Amygdala (tissue), 56 donors: Measurements from ENCODE around the gene SERGEF.

Experiments used
- DNase-seq, 56 donors: peaks; one replicate each; lab custom pipeline; 2025; lab: John Stamatoyannopoulos, UW

Gene SERGEF

GRCh38 chr11:17954395-17955252, 58.2 kb downstream of the SERGEF start:
- peak in 2 of 56 donors; percentile 5 to 11 for DNase-seq

- DNase-seq = no peak
Measured at GRCh38 chr11:17952487-17952886, 60.4 kb downstream of the SERGEF start.

GRCh38 chr11:17951685-17952388, 61.0 kb downstream of the SERGEF start:
- DNase-seq = no peak

- DNase-seq = no peak
Measured at GRCh38 chr11:17950644-17951043, 62.2 kb downstream of the SERGEF start.

- no peak for DNase-seq
Measured at GRCh38 chr11:17948296-17948695, 64.6 kb downstream of the SERGEF start.

GRCh38 chr11:17939542-17939941, 73.3 kb downstream of the SERGEF start:
- no peak for DNase-seq

GRCh38 chr11:17936790-17937189, 76.1 kb downstream of the SERGEF start:
- no peak for DNase-seq

GRCh38 chr11:17934194-17934593, 78.7 kb downstream of the SERGEF start:
- no peak for DNase-seq

GRCh38 chr11:17933708-17934107, 79.1 kb downstream of the SERGEF start:
- no peak for DNase-seq

GRCh38 chr11:17932472-17932871, 80.4 kb downstream of the SERGEF start:
- no peak for DNase-seq

- no peak for DNase-seq
Measured at GRCh38 chr11:17931595-17931994, 81.3 kb downstream of the SERGEF start.

- no peak for DNase-seq
Measured at GRCh38 chr11:17930544-17931125, 82.2 kb downstream of the SERGEF start.

- no peak for DNase-seq
Measured at GRCh38 chr11:17929171-17929570, 83.7 kb downstream of the SERGEF start.

- DNase-seq = no peak
Measured at GRCh38 chr11:17927681-17928343, 85.0 kb downstream of the SERGEF start.

- no peak for DNase-seq
Measured at GRCh38 chr11:17927041-17927440, 85.8 kb downstream of the SERGEF start.

- no peak for DNase-seq
Measured at GRCh38 chr11:17924713-17925112, 88.1 kb downstream of the SERGEF start.

GRCh38 chr11:17923217-17923616, 89.6 kb downstream of the SERGEF start:
- peak in 17 of 56 donors; percentile 1 to 56 (median 10) for DNase-seq

- no peak for DNase-seq
Measured at GRCh38 chr11:17922416-17922788, 90.4 kb downstream of the SERGEF start.

- DNase-seq = peak in 1 of 56 donors; percentile 10
Measured at GRCh38 chr11:17921659-17922415, 91.0 kb downstream of the SERGEF start.

- no peak for DNase-seq
Measured at GRCh38 chr11:17918049-17918605, 94.7 kb downstream of the SERGEF start.
